Activated CD4-positive, alpha-beta memory T cell treated with anti-CD3 and anti-CD28 coated beads for 36 hours (primary cell): ENCODE results near the gene RBMS1. TPM values are rescaled to one million over a fixed set of nuclear protein-coding genes. Genes with fewer than 3 reads are reported as not detected.

Experiments
- CTCF ChIA-PET: fragments of 350-600 bp; sonication (Branson Sonifier 250); formaldehyde crosslinking; loops from one replicate; lab custom pipeline; 2021; ENCODE audit warnings: antibody characterized with exemption, inconsistent platforms; lab: Charles Lee
- POLR2A ChIA-PET: fragments of 350-600 bp; sonication (Branson Sonifier 250); formaldehyde crosslinking; loops from one replicate; lab custom pipeline; 2021; ENCODE audit warnings: antibody characterized with exemption; lab: Charles Lee
- DNase-seq: peaks from one replicate; pipeline ENCODE4 v3.0.0-alpha.2; 2020
- H3K27ac Mint-ChIP-seq: one replicate; pipeline ENCODE4 v1.8.0; 2021; ENCODE audit warnings: mixed read lengths
- H3K27me3 Mint-ChIP-seq: one replicate; pipeline ENCODE4 v1.8.0; 2021; ENCODE audit warnings: mixed read lengths
- H3K36me3 Mint-ChIP-seq: one replicate; pipeline ENCODE4 v1.8.0; 2021; ENCODE audit warnings: mixed read lengths
- H3K4me1 Mint-ChIP-seq: one replicate; pipeline ENCODE4 v1.8.0; 2021; ENCODE audit warnings: low read depth, mixed read lengths
- H3K4me3 Mint-ChIP-seq: one replicate; pipeline ENCODE4 v1.8.0; 2021; ENCODE audit warnings: mild to moderate bottlenecking, mixed read lengths
- H3K9me3 Mint-ChIP-seq: one replicate; pipeline ENCODE4 v1.8.0; 2021; ENCODE audit warnings: mixed read lengths
- intact Hi-C: fragments of 100-400 bp; cut with micrococcal nuclease; formaldehyde crosslinking; loops from one replicate; pipeline ENCODE4 v1.15.1; 2023
- total RNA-seq, 2 experiments: library from RNA; stranded (reverse); gene quantifications; one replicate each; pipeline ENCODE4 v1.2.3, GENCODE V29; 2021

Gene RBMS1
- total RNA-seq, 2 experiments from 2014 or later = 37.9 to 40.0 TPM

- intact Hi-C loops = loop anchor here (1.0 to 10.0 kb wide), 8 partner anchors 11 to 730 kb away; partner anchors contain the start of gene LY75
- DNase-seq = peak; percentile 40
- H3K4me1 Mint-ChIP-seq = peaks cover 70% of the 10 kb centered on the region
Measured at GRCh38 chr2:160405077-160405867, 88.3 kb downstream of the RBMS1 start.

GRCh38 chr2:160402997-160403979 is 90.3 kb downstream of the RBMS1 start:
- Mint-ChIP-seq H3K4me1 (peaks cover 55% of the 10 kb centered on the region), H3K27me3 (no peaks in the 10 kb centered on the region), H3K9me3 (no peaks in the 10 kb centered on the region), H3K4me3 (peak overlapping the region; percentile 50), H3K27ac (peak overlapping the region; percentile 30), H3K36me3 (no peaks in the 10 kb centered on the region)
- intact Hi-C loops = loop anchor here (10.0 kb wide), 2 partner anchors 498 to 732 kb away; partner anchors contain the start of gene LY75
- DNase-seq = no peak
- ChIA-PET CTCF (interaction anchor here (1.0 to 2.2 kb wide), 6 partner anchors 12 to 71 kb away, joined by 3 to 8 read pairs (median 4); no protein-coding TSS in a partner anchor), POLR2A (no interaction called here)

More at GRCh38 chr2:160405077-160405867, 88.3 kb downstream of the RBMS1 start:
- POLR2A ChIA-PET = interaction anchor here (1.0 kb wide), 1 partner anchor 70 kb away, joined by 4 read pairs; no protein-coding TSS in a partner anchor
- Mint-ChIP-seq H3K27me3 (no peaks in the 10 kb centered on the region), H3K4me3 (peak overlapping the region; percentile 82), H3K36me3 (no peaks in the 10 kb centered on the region), H3K9me3 (no peaks in the 10 kb centered on the region), H3K27ac (peak overlapping the region; percentile 94)
- CTCF ChIA-PET = interaction anchor here (0.6 to 2.2 kb wide), 5 partner anchors 20 to 180 kb away, joined by 3 to 13 read pairs (median 8); no protein-coding TSS in a partner anchor

- Mint-ChIP-seq H3K36me3 (no peaks in the 10 kb centered on the region), H3K27ac (no peak overlapping the region), H3K27me3 (no peaks in the 10 kb centered on the region), H3K4me1 (peaks cover 52% of the 10 kb centered on the region), H3K4me3 (no peak overlapping the region), H3K9me3 (no peaks in the 10 kb centered on the region)
- intact Hi-C loops = loop anchor here (10.0 kb wide), 2 partner anchors 498 to 732 kb away; partner anchors contain the start of gene LY75
- POLR2A ChIA-PET = no interaction called here
- CTCF ChIA-PET = interaction anchor here (1.1 to 1.2 kb wide), 2 partner anchors 11 to 65 kb away, joined by 3 to 4 read pairs; no protein-coding TSS in a partner anchor
- no peak for DNase-seq
Measured at GRCh38 chr2:160402501-160402900, 91.1 kb downstream of the RBMS1 start.

DNA sequence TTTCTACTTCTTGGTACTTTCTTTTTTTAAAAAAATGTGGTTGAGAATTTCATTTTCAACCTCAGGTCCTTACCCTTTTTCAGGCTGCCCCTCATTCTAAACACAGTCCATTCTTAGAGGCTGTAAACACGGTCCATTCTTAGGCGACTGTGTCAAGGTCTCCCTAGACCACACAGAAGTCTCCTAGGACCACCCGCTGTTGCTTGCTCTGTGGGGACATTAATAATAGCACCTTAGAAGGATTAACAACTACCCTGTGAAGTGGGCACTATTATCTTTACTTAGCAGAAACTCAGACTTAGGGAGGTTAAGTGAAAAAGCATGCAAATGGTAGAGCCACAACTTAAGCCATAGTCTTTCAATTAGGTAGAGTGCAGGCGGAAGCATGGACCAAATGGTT is 91.7 kb downstream of the RBMS1 start:
- ChIA-PET POLR2A (no interaction called here), CTCF (no interaction called here)
- peaks cover 51% of the 10 kb centered on the region for H3K4me1 Mint-ChIP-seq
- H3K36me3 Mint-ChIP-seq = no peaks in the 10 kb centered on the region
- H3K27me3 Mint-ChIP-seq = no peaks in the 10 kb centered on the region
- H3K4me3 Mint-ChIP-seq = no peak overlapping the region
- no peaks in the 10 kb centered on the region for H3K9me3 Mint-ChIP-seq
- H3K27ac Mint-ChIP-seq = no peak overlapping the region
- no peak for DNase-seq
- intact Hi-C loops = loop anchor here (10.0 kb wide), 2 partner anchors 497 to 733 kb away; partner anchors contain the start of gene LY75

DNA sequence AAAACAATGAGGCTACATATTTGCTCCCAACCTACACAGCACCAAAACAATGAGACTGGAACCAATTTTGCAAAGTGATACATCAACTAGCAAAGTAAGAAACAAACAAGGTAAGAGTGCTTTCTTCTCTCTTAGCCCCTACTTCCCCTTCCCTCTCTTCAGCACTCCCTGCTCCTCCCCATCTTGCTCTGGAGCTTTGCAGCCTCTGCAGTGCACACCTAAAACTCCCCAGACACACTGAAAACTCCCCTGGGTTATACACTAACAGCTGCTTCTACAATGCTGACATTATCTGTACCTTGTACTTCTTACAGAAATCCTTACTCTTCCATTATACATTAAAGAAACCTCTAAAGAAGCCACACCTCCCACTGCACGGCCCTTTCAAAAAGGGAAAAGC is 93.7 kb downstream of the RBMS1 start:
- H3K27me3 Mint-ChIP-seq = no peaks in the 10 kb centered on the region
- CTCF ChIA-PET = interaction anchor here (0.9 to 1.0 kb wide), 2 partner anchors 77 to 105 kb away, joined by 3 to 4 read pairs; no protein-coding TSS in a partner anchor
- H3K4me3 Mint-ChIP-seq = no peak overlapping the region
- POLR2A ChIA-PET = no interaction called here
- no peaks in the 10 kb centered on the region for H3K9me3 Mint-ChIP-seq
- H3K4me1 Mint-ChIP-seq = peaks cover 47% of the 10 kb centered on the region
- H3K27ac Mint-ChIP-seq = no peak overlapping the region
- intact Hi-C loops = loop anchor here (5.0 to 10.0 kb wide), 3 partner anchors 495 to 1912 kb away; partner anchors contain the start of gene LY75
- H3K36me3 Mint-ChIP-seq = no peaks in the 10 kb centered on the region
- DNase-seq = no peak

DNA sequence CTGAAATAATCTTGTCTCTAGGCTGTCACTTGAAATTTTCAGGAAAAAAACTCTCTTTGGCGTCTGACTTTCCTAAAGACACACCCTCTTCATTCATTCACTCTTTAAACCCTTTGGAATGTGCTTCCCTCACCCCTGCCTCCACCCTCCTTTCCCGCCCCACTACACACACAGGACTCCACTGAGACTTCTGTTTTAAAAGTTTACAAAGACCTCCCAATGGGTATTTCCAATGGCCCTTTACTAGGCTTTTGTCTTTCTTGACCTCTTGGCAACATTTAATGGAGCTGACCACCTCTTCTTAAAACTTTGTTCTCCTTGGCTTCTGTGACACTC is 96.1 kb downstream of the RBMS1 start:
- H3K4me3 Mint-ChIP-seq = no peak overlapping the region
- no peaks in the 10 kb centered on the region for H3K9me3 Mint-ChIP-seq
- no peaks in the 10 kb centered on the region for H3K27me3 Mint-ChIP-seq
- intact Hi-C loops = loop anchor here (5.0 kb wide), 1 partner anchor 1915 kb away; no protein-coding TSS in a partner anchor
- no peaks in the 10 kb centered on the region for H3K36me3 Mint-ChIP-seq
- ChIA-PET POLR2A (no interaction called here), CTCF (no interaction called here)
- H3K4me1 Mint-ChIP-seq = peaks cover 43% of the 10 kb centered on the region
- no peak overlapping the region for H3K27ac Mint-ChIP-seq
- no peak for DNase-seq

DNA sequence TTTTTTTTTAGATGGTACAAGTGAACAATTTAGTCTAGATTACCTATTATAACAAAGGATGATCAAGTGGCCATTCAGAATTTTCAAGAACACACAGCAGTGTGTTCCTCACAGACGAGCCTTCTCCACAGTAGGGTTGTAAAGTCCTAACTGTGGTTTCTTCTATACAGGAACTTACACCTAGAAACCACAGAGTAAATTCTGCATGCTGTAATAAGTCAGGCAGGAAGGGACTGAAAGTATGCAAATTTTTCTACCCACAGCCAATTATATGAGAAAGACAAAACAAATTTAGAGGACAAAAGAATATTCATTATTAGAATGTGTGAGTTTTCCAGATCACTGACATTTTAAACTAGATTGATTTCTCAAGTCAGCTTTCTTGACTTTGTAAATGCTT is 99.5 kb downstream of the RBMS1 start:
- H3K9me3 Mint-ChIP-seq = no peaks in the 10 kb centered on the region
- H3K4me1 Mint-ChIP-seq = peaks cover 58% of the 10 kb centered on the region
- H3K27me3 Mint-ChIP-seq = no peaks in the 10 kb centered on the region
- no peaks in the 10 kb centered on the region for H3K36me3 Mint-ChIP-seq
- H3K4me3 Mint-ChIP-seq = peak overlapping the region; percentile 25
- ChIA-PET CTCF (interaction anchor here (0.6 to 0.9 kb wide), 2 partner anchors 91 to 105 kb away, joined by 3 read pairs; no protein-coding TSS in a partner anchor), POLR2A (interaction anchor here (0.6 kb wide), 1 partner anchor 69 kb away, joined by 3 read pairs; no protein-coding TSS in a partner anchor)
- intact Hi-C loops = loop anchor here (1.0 to 5.0 kb wide), 4 partner anchors 11 to 172 kb away; no protein-coding TSS in a partner anchor
- no peak for DNase-seq
- H3K27ac Mint-ChIP-seq = peak overlapping the region; percentile 64

DNA sequence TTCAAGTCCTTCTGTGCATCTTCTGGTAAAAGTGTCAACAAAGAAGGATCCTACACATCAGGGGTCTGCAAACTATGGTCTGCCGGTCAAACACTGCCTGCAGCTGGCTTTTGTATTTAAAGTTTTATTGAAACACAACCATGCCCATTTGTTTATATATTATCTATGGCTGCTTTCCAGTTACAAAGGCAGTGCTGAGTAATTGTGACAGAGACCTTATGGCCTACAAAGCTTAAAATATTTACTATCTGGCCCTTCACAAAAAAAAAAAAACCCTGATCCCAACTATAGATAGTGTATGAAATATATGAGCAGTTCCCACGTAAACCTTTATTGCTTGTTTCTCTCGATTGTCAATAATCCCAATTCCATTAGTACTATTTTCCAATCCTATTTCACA is 101.4 kb downstream of the RBMS1 start:
- H3K4me1 Mint-ChIP-seq = peaks cover 78% of the 10 kb centered on the region
- no peak for DNase-seq
- intact Hi-C loops = loop anchor here (5.0 kb wide), 3 partner anchors 35 to 170 kb away; no protein-coding TSS in a partner anchor
- no peaks in the 10 kb centered on the region for H3K27me3 Mint-ChIP-seq
- H3K4me3 Mint-ChIP-seq = no peak overlapping the region
- H3K27ac Mint-ChIP-seq = no peak overlapping the region
- no peaks in the 10 kb centered on the region for H3K9me3 Mint-ChIP-seq
- no peaks in the 10 kb centered on the region for H3K36me3 Mint-ChIP-seq
- POLR2A ChIA-PET = interaction anchor here (0.6 to 1.2 kb wide), 3 partner anchors 12 to 25 kb away, joined by 3 read pairs; no protein-coding TSS in a partner anchor
- CTCF ChIA-PET = interaction anchor here (0.6 kb wide), 1 partner anchor 22 kb away, joined by 4 read pairs; no protein-coding TSS in a partner anchor

- no peak overlapping the region for H3K27ac Mint-ChIP-seq
- H3K27me3 Mint-ChIP-seq = no peaks in the 10 kb centered on the region
- no peaks in the 10 kb centered on the region for H3K36me3 Mint-ChIP-seq
- no peak for DNase-seq
- intact Hi-C loops = loop anchor here (5.0 kb wide), 3 partner anchors 37 to 168 kb away; no protein-coding TSS in a partner anchor
- ChIA-PET POLR2A (no interaction called here), CTCF (interaction anchor here (1.0 kb wide), 2 partner anchors 10 to 12 kb away, joined by 3 read pairs; no protein-coding TSS in a partner anchor)
- H3K4me3 Mint-ChIP-seq = no peak overlapping the region
- H3K9me3 Mint-ChIP-seq = no peaks in the 10 kb centered on the region
- peaks cover 82% of the 10 kb centered on the region for H3K4me1 Mint-ChIP-seq
Measured at GRCh38 chr2:160390544-160391455, 102.8 kb downstream of the RBMS1 start.

GRCh38 chr2:160389875-160390274 is 103.7 kb downstream of the RBMS1 start:
- H3K36me3 Mint-ChIP-seq = no peaks in the 10 kb centered on the region
- H3K27me3 Mint-ChIP-seq = no peaks in the 10 kb centered on the region
- POLR2A ChIA-PET = no interaction called here
- H3K4me3 Mint-ChIP-seq = no peak overlapping the region
- intact Hi-C loops = loop anchor here (2.0 to 5.0 kb wide), 4 partner anchors 37 to 168 kb away; no protein-coding TSS in a partner anchor
- no peak for DNase-seq
- peaks cover 83% of the 10 kb centered on the region for H3K4me1 Mint-ChIP-seq
- no peaks in the 10 kb centered on the region for H3K9me3 Mint-ChIP-seq
- no peak overlapping the region for H3K27ac Mint-ChIP-seq
- CTCF ChIA-PET = interaction anchor here (1.7 kb wide), 1 partner anchor 19 kb away, joined by 4 read pairs; no protein-coding TSS in a partner anchor
